ENCODE results near the gene CTSO. TPM values are rescaled to one million over a fixed set of nuclear protein-coding genes. Genes with fewer than 3 reads are reported as not detected.
"Not testable (repeated sequence)": the region's sequence is repeated elsewhere in the genome, so short reads cannot be mapped to it uniquely, and the experiment has no call there.

The CTSO gene
- total and polyA plus RNA-seq, 4 donors = 7.6 to 36.5 (median 27.5) TPM

DNA sequence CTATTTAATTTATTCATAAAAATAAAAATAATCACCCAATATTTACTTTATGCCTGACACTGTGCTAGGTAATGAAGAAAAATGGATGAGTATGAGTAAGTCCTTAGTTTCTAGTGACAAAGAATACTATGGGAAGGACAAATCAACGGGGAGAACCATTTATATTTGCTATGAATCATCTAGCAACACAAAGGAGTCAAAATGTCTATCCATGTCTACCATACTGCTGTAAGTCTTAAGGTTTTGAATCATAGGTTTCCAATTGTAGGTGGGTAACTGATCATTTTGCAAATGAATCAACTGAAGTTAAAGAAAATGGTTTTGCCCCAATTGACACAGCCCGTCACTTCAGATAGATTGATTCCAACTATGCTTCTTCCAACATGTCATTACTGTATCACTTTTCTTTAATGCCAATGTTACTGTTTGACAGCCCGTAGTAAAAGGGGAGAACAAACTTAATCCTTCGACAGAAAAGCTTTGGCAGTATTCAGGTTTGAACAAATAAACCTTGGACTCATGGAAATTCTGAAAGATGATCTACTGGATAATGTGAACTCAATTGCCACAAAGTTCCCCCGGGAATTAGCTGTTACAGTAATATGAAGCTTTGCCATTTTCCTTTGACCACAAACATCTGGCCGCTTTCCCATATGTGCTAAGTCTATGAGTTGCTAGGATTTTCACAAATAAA lies 47.0 kb downstream of the CTSO start:
- ATAC-seq (ENCODE audit: low FRiP score) (no peak), DNase-seq (peak in 1 of 2 donors; percentile 46)
- H3K27ac ChIP-seq (ENCODE audit: low read depth in 1 of 2, low read length in 2 of 2) = no peak overlapping the region
- no peaks in the 10 kb centered on the region for H3K27me3 ChIP-seq (ENCODE audit: control insufficient read depth in 1 of 2, insufficient read depth in 2 of 2, low read length in 1 of 2)
- H3K4me3 ChIP-seq (ENCODE audit: low read length in 2 of 2) = no peak overlapping the region
- intact Hi-C loops (cut with DNase I) = no loop called here
- H3K4me1 ChIP-seq (ENCODE audit: control insufficient read depth in 1 of 2, insufficient read depth in 2 of 2, low read length in 2 of 2) = no peaks in the 10 kb centered on the region
- 54 to 56% methylated on average over 6 of the region's 6 CpGs for WGBS, 2 donors
- H3K36me3 ChIP-seq (ENCODE audit: control insufficient read depth in 1 of 2, insufficient read depth in 2 of 2, low read length in 1 of 2) = no peaks in the 10 kb centered on the region
- no peaks in the 10 kb centered on the region for H3K9me3 ChIP-seq (ENCODE audit: control insufficient read depth, low read length)

DNA sequence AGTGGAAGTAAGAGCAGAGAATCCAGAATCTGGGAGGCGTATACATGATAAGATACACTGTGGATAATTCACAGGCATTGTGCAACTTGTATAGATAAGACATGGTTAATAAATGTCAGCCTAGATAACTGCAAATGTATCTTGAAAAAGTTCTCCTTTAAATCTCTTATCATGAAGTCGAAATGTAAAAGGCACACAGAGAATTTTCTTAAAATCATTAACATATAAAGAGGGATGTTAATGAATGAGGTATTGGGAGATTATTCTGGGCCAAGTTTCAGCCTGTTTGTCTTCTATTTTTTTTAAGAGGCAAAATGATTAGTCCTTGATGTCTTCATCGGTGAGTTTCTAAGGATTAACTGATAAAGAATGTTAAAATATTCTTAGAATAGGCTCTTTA lies 49.3 kb downstream of the CTSO start:
- DNase-seq = no peak
- intact Hi-C loops (cut with DNase I) = no loop called here
- Histone ChIP-seq H3K27ac (ENCODE audit: low read depth in 1 of 2, low read length in 2 of 2) (no peak overlapping the region), H3K9me3 (ENCODE audit: control insufficient read depth, low read length) (no peaks in the 10 kb centered on the region), H3K4me3 (ENCODE audit: low read length in 2 of 2) (no peak overlapping the region), H3K36me3 (ENCODE audit: control insufficient read depth in 1 of 2, insufficient read depth in 2 of 2, low read length in 1 of 2) (no peaks in the 10 kb centered on the region), H3K27me3 (ENCODE audit: control insufficient read depth in 1 of 2, insufficient read depth in 2 of 2, low read length in 1 of 2) (no peaks in the 10 kb centered on the region), H3K4me1 (ENCODE audit: control insufficient read depth in 1 of 2, insufficient read depth in 2 of 2, low read length in 2 of 2) (no peaks in the 10 kb centered on the region)
- WGBS, 2 donors = 50 to 54% methylated on average over 3 of the region's 3 CpGs
- ATAC-seq (ENCODE audit: low FRiP score) = no peak

DNA sequence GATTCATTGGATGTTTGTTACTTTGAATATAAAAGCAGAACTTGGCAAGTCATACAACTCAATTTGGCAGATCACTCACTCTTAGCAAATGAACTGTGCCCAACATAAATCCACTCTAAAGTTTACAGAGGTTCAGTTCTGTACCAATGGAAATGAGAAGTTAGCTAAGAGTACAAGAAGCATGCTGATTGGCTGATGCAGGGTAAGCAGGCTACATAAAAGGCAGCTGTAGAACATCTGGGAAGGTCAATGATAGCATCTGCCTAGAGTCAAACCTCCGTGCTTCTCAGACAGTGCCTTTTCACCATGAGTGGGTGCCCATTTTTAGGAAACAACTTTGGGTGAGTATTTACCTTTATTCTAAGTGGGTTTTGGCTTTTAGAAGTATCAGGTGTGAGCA lies 50.2 kb downstream of the CTSO start, which contains the start of gene TDO2:
TDO2 (plus strand) TSS at position 244 of the 400 bp plus-strand sequence; CDS start at position 307, 63 bp downstream.
- 65% methylated on average over 1 of the region's 1 CpG for WGBS, 2 donors

DNA sequence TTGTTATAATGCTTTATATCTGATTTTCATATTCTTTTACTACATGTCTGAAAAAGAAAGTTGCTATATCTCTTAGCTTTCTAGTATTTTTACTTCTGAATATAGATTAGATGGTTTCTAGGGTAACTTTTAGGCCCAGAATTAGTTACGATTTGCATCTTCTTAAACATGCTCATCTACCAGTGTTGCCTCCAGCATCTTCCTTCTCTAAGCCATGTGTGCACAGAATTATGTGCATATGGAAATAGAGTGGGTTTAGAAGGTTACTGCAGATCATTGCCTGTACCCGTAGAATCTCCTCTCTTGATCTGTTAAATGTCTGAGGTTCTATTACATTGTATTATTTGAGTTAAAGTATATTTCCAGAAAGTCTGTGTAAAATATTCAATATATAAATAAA lies 52.7 kb downstream of the CTSO start:
- WGBS, 2 donors = 95 to 98% methylated on average over 2 of the region's 2 CpGs

More for the DNA sequence above, 50.2 kb downstream of the CTSO start, which contains the start of gene TDO2:
- intact Hi-C loops (cut with DNase I) = no loop called here
- no peaks in the 10 kb centered on the region for H3K4me1 ChIP-seq (ENCODE audit: control insufficient read depth in 1 of 2, insufficient read depth in 2 of 2, low read length in 2 of 2)
- DNase-seq (no peak), ATAC-seq (ENCODE audit: low FRiP score) (no peak)
- H3K9me3 ChIP-seq (ENCODE audit: control insufficient read depth, low read length) = no peaks in the 10 kb centered on the region
- no peaks in the 10 kb centered on the region for H3K36me3 ChIP-seq (ENCODE audit: control insufficient read depth in 1 of 2, insufficient read depth in 2 of 2, low read length in 1 of 2)
- H3K4me3 ChIP-seq (ENCODE audit: low read length in 2 of 2) = no peak within 1 kb of the TSS
- no peaks in the 10 kb centered on the region for H3K27me3 ChIP-seq (ENCODE audit: control insufficient read depth in 1 of 2, insufficient read depth in 2 of 2, low read length in 1 of 2)
- no peak within 1 kb of the TSS for H3K27ac ChIP-seq (ENCODE audit: low read depth in 1 of 2, low read length in 2 of 2)

DNA sequence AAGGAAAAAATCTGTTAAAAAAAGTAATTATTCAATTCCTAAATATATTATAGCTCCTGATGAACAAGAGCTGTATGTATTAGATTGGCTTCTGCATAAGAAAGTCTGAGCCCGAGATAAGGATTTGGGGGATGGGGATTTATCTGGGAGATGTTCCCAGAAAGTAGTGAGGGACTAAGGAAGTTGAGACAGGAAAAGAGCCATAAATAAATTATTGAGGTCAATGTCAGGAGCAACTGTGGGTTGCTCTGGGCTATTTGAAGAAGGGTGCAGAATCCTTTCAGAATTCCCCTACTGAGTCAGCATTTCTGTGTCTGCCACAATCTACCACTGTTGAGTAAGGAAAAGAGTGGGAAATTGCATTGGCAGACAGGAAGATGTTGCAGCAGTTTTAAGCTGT lies 53.3 kb downstream of the CTSO start:
- Histone ChIP-seq H3K27me3 (ENCODE audit: control insufficient read depth in 1 of 2, insufficient read depth in 2 of 2, low read length in 1 of 2) (no peaks in the 10 kb centered on the region), H3K27ac (ENCODE audit: low read depth in 1 of 2, low read length in 2 of 2) (no peak overlapping the region), H3K4me3 (ENCODE audit: low read length in 2 of 2) (no peak overlapping the region), H3K4me1 (ENCODE audit: control insufficient read depth in 1 of 2, insufficient read depth in 2 of 2, low read length in 2 of 2) (no peaks in the 10 kb centered on the region), H3K36me3 (ENCODE audit: control insufficient read depth in 1 of 2, insufficient read depth in 2 of 2, low read length in 1 of 2) (no peaks in the 10 kb centered on the region), H3K9me3 (ENCODE audit: control insufficient read depth, low read length) (no peaks in the 10 kb centered on the region)
- intact Hi-C loops (cut with DNase I) = no loop called here
- no peak for DNase-seq
- WGBS, 2 donors = 32 to 39% methylated on average over 1 of the region's 1 CpG
- ATAC-seq (ENCODE audit: low FRiP score) = no peak

More for the DNA sequence above, 52.7 kb downstream of the CTSO start:
- H3K27me3 ChIP-seq (ENCODE audit: control insufficient read depth in 1 of 2, insufficient read depth in 2 of 2, low read length in 1 of 2) = no peaks in the 10 kb centered on the region
- H3K4me3 ChIP-seq (ENCODE audit: low read length in 2 of 2) = no peak overlapping the region
- DNase-seq (no peak), ATAC-seq (ENCODE audit: low FRiP score) (no peak)
- H3K36me3 ChIP-seq (ENCODE audit: control insufficient read depth in 1 of 2, insufficient read depth in 2 of 2, low read length in 1 of 2) = no peaks in the 10 kb centered on the region
- H3K9me3 ChIP-seq (ENCODE audit: control insufficient read depth, low read length) = no peaks in the 10 kb centered on the region
- H3K4me1 ChIP-seq (ENCODE audit: control insufficient read depth in 1 of 2, insufficient read depth in 2 of 2, low read length in 2 of 2) = no peaks in the 10 kb centered on the region
- H3K27ac ChIP-seq (ENCODE audit: low read depth in 1 of 2, low read length in 2 of 2) = no peak overlapping the region
- intact Hi-C loops (cut with DNase I) = no loop called here

DNA sequence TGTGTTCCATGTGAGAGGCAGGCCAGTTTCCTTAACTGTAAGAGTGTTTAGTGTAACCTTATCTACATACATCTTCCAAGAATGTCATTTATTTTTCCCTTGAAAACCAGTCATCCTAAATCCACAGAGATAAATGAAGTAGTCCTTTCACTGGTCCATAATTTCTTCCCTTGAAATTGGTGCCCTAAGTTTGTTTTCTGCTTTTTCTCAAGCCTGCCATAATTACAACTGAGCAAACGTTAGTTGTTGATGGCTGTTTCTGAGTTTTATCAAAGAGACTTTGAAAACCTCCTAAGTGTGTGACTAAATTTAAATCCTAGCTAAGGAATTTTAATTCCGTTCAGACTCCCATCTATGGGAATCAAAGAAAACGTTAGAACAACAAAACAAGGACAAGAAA lies 53.8 kb downstream of the CTSO start:
- Histone ChIP-seq H3K27ac (ENCODE audit: low read depth in 1 of 2, low read length in 2 of 2) (no peak overlapping the region), H3K9me3 (ENCODE audit: control insufficient read depth, low read length) (no peaks in the 10 kb centered on the region), H3K4me3 (ENCODE audit: low read length in 2 of 2) (no peak overlapping the region), H3K36me3 (ENCODE audit: control insufficient read depth in 1 of 2, insufficient read depth in 2 of 2, low read length in 1 of 2) (no peaks in the 10 kb centered on the region), H3K27me3 (ENCODE audit: control insufficient read depth in 1 of 2, insufficient read depth in 2 of 2, low read length in 1 of 2) (no peaks in the 10 kb centered on the region), H3K4me1 (ENCODE audit: control insufficient read depth in 1 of 2, insufficient read depth in 2 of 2, low read length in 2 of 2) (no peaks in the 10 kb centered on the region)
- ATAC-seq (ENCODE audit: low FRiP score) (no peak), DNase-seq (no peak)
- 7 to 8% methylated on average over 3 of the region's 3 CpGs for WGBS, 2 donors
- intact Hi-C loops (cut with DNase I) = no loop called here

DNA sequence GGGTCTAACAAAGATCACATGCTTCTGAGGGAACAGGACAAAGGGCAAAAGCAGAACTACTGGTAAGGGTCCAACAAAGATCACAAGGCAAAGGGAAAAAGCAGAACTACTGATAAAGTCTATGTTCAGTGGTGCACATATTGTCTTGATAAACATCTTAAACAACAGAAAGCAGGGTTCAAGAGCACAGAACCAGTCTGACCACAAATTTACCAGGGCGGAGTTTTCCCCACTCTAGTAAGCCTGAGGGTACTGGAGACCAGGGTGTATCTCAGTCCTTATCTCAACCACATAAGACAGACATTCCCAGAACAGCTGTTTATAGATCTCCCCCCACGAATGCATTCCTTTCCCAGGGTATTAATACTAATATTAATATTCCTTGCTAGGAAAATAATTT lies 55.3 kb downstream of the CTSO start:
- ATAC-seq (ENCODE audit: low FRiP score); H3K4me3 ChIP-seq (ENCODE audit: low read length in 2 of 2); H3K9me3 ChIP-seq (ENCODE audit: control insufficient read depth, low read length); H3K27me3 ChIP-seq (ENCODE audit: control insufficient read depth in 1 of 2, insufficient read depth in 2 of 2, low read length in 1 of 2); intact Hi-C loops (cut with DNase I); H3K27ac ChIP-seq (ENCODE audit: low read depth in 1 of 2, low read length in 2 of 2); H3K36me3 ChIP-seq (ENCODE audit: control insufficient read depth in 1 of 2, insufficient read depth in 2 of 2, low read length in 1 of 2); DNase-seq; H3K4me1 ChIP-seq (ENCODE audit: control insufficient read depth in 1 of 2, insufficient read depth in 2 of 2, low read length in 2 of 2): not testable (repeated sequence)
- WGBS, 2 donors = 83 to 88% methylated on average over 2 of the region's 2 CpGs

DNA sequence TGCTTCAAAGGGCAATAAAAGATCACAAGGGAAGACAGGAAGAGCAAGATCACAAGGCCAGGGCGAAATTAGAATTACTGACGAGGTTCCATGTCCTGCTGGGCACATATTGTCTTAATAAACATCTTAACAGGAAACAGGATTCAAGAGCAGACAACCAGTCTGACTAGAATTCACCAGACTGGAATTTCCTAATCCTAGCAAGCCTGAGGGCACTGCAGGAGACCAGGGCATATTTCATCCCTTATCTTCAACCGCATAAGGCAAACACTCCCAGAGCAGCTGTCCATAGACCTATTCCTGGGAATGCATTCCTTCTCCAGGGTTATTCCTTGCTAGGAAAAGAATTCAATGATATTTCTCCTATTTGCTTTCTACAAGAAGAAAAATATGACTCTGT lies 62.6 kb downstream of the CTSO start:
- ATAC-seq (ENCODE audit: low FRiP score) = no peak
- Histone ChIP-seq H3K36me3 (ENCODE audit: control insufficient read depth in 1 of 2, insufficient read depth in 2 of 2, low read length in 1 of 2) (no peaks in the 10 kb centered on the region), H3K4me3 (ENCODE audit: low read length in 2 of 2) (no peak overlapping the region), H3K9me3 (ENCODE audit: control insufficient read depth, low read length) (no peaks in the 10 kb centered on the region), H3K27ac (ENCODE audit: low read depth in 1 of 2, low read length in 2 of 2) (no peak overlapping the region), H3K4me1 (ENCODE audit: control insufficient read depth in 1 of 2, insufficient read depth in 2 of 2, low read length in 2 of 2) (no peaks in the 10 kb centered on the region), H3K27me3 (ENCODE audit: control insufficient read depth in 1 of 2, insufficient read depth in 2 of 2, low read length in 1 of 2) (no peaks in the 10 kb centered on the region)
- no peak for DNase-seq
- intact Hi-C loops (cut with DNase I) = no loop called here
- WGBS, 2 donors = 60 to 75% methylated on average over 3 of the region's 3 CpGs

DNA sequence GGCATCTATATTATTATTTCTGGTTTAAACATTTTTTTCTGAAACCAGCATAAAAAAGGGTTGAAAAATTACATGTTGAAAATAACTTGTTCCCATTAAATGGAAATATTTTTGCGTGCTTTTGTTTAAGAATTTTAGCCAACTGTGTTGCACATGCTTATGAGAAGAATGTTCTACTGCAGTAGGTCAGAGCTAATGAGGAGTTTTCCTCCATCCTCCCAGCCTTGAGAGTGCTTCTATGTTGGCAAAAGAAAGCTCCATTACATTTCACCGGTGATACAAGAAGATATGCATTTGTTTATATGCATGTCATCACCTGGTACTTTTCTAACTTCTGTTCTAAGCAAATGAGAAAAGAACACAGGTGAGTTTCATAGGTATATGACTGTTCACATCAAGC lies 63.7 kb downstream of the CTSO start:
- H3K4me1 ChIP-seq (ENCODE audit: control insufficient read depth in 1 of 2, insufficient read depth in 2 of 2, low read length in 2 of 2) = no peaks in the 10 kb centered on the region
- no peaks in the 10 kb centered on the region for H3K27me3 ChIP-seq (ENCODE audit: control insufficient read depth in 1 of 2, insufficient read depth in 2 of 2, low read length in 1 of 2)
- 61 to 64% methylated on average over 2 of the region's 2 CpGs for WGBS, 2 donors
- H3K36me3 ChIP-seq (ENCODE audit: control insufficient read depth in 1 of 2, insufficient read depth in 2 of 2, low read length in 1 of 2) = no peaks in the 10 kb centered on the region
- ATAC-seq (ENCODE audit: low FRiP score) = no peak
- DNase-seq = no peak
- H3K9me3 ChIP-seq (ENCODE audit: control insufficient read depth, low read length) = no peaks in the 10 kb centered on the region
- H3K27ac ChIP-seq (ENCODE audit: low read depth in 1 of 2, low read length in 2 of 2) = no peak overlapping the region
- H3K4me3 ChIP-seq (ENCODE audit: low read length in 2 of 2) = no peak overlapping the region
- intact Hi-C loops (cut with DNase I) = no loop called here
